Measurements from ENCODE around the gene GPR108. TPM values are rescaled to one million over a fixed set of nuclear protein-coding genes. Genes with fewer than 3 reads are reported as not detected.
"Not testable (repeated sequence)": the region's sequence is repeated elsewhere in the genome, so short reads cannot be mapped to it uniquely, and the experiment has no call there.

Gene GPR108
- total and polyA plus RNA-seq, 7 donors: 12.5 to 27.8 (median 24.2) TPM

DNA sequence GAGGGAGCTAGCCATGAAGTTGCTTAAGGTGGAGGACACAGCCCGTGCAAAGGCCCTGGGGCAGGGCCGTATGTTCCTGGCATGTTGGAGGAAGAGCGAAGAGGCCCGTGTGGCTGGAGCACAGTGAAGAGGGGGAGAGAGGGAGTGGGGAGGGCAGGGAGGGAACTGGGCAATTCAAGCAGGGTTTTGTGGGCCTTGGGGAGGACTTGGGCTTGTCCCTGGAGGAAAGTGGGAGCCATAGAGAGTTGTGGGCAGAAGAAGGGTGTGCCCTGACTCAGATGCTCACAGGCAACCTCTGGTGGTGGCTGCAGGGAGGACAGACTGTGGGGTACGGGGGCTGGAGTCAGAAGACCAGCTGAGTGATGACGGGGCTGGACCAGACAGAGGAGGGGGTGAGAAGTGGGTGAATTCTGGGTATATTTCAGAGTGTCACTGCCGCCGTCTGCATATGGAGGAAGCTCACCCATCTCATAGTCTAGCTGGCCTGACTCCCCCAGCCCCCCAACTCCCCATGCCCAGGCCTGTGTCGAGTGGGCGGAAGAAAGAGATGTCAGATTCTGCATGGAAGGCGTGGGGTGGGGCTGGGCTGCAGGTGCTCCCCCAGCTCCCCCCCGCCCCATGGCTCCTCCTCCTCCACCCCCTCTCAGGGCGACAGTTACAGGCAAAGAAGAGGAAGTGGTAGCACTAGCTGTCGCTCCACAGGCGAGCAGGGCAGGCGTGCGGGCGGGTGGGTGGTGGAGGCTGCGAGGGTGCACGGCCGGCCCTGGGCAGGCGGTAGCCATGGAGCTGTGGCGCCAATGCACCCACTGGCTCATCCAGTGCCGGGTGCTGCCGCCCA, 34.9 kb upstream of the GPR108 start, which contains the start of gene VAV1:
VAV1 (plus strand) TSS at position 681 of the 838 bp plus-strand sequence; CDS start at position 781, 100 bp downstream.
- H3K4me1 ChIP-seq: peaks cover 2% of the 10 kb centered on the region
- DNase-seq: peak; percentile 41 to 72
- no peak within 1 kb of the TSS for H3K27ac ChIP-seq
- 49 to 66% (median 52%) methylated on average over 23 to 25 of the region's 25 CpGs for WGBS, 3 donors
- H3K4me3 ChIP-seq: peak within 1 kb of the TSS; percentile 46
- no peaks in the 10 kb centered on the region for H3K9me3 ChIP-seq
- peak in 2 of 4 donors; percentile 43 to 48 for ATAC-seq
- TF ChIP-seq, protein P1, sequence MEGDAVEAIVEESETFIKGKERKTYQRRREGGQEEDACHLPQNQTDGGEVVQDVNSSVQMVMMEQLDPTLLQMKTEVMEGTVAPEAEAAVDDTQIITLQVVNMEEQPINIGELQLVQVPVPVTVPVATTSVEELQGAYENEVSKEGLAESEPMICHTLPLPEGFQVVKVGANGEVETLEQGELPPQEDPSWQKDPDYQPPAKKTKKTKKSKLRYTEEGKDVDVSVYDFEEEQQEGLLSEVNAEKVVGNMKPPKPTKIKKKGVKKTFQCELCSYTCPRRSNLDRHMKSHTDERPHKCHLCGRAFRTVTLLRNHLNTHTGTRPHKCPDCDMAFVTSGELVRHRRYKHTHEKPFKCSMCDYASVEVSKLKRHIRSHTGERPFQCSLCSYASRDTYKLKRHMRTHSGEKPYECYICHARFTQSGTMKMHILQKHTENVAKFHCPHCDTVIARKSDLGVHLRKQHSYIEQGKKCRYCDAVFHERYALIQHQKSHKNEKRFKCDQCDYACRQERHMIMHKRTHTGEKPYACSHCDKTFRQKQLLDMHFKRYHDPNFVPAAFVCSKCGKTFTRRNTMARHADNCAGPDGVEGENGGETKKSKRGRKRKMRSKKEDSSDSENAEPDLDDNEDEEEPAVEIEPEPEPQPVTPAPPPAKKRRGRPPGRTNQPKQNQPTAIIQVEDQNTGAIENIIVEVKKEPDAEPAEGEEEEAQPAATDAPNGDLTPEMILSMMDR (IDR thresholded peaks at IDR 0.05): no peak
- intact Hi-C loops (cut with DNase I): loop anchor here in 1 of 2 donors (2.0 kb wide), 1 partner anchor 139 kb away; no protein-coding TSS in a partner anchor
- H3K36me3 ChIP-seq (ENCODE audit: insufficient read depth in 1 of 2, low read depth in 1 of 2): no peaks in the 10 kb centered on the region
- peaks cover 0 to 12% (median 2%) of the 10 kb centered on the region in 3 donors for H3K27me3 ChIP-seq (ENCODE audit: insufficient read depth in 3 of 3, low read length in 2 of 3)

GRCh38 chr19:6771648-6772027, 34.3 kb upstream of the GPR108 start:
- not testable (repeated sequence) for H3K9me3 ChIP-seq; H3K4me3 ChIP-seq; H3K4me1 ChIP-seq; ATAC-seq; H3K36me3 ChIP-seq (ENCODE audit: insufficient read depth in 1 of 2, low read depth in 1 of 2); H3K27ac ChIP-seq; DNase-seq
- H3K27me3 ChIP-seq (ENCODE audit: insufficient read depth in 3 of 3, low read length in 2 of 3): peaks cover 0 to 18% (median 5%) of the 10 kb centered on the region in 3 donors
- 87 to 91% (median 88%) methylated on average over 7 of the region's 7 CpGs for WGBS, 3 donors
- intact Hi-C loops (cut with DNase I): loop anchor here in 1 of 2 donors (2.0 kb wide), 1 partner anchor 139 kb away; no protein-coding TSS in a partner anchor

DNA sequence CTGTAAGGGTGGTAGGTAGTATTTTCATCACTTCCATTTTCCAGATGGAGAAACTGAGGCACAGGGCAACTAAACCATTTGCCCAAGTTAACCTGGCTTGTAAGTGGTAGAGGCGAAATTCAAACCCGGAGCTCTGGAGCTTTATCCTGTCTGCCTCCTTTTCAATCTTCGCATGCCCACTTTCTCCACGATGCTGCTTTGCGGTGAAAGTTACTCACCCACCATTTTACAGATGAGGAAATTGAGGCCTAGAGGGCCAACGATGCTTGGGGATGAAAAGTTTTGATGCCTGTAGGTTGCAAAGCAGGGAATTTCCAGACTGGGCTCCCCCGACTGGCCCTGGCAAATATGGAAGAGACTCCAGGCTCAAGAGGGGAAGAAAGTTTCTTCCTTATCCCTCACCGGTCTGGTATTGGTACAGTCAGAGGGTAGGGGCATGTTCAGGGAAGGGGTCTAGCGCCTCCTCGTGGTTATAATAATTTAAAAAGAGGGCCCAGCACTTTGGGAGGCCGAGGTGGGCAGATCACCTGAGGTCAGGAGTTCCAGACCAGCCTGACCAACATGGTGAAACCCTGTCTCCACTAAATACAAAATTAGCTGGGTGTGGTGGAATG, 31.7 kb upstream of the GPR108 start:
- Histone ChIP-seq H3K4me1 (peaks cover 5% of the 10 kb centered on the region), H3K9me3 (no peaks in the 10 kb centered on the region), H3K27ac (no peak overlapping the region), H3K27me3 (ENCODE audit: insufficient read depth in 3 of 3, low read length in 2 of 3) (peaks cover 0 to 28% (median 9%) of the 10 kb centered on the region in 3 donors), H3K4me3 (no peak overlapping the region), H3K36me3 (ENCODE audit: insufficient read depth in 1 of 2, low read depth in 1 of 2) (no peaks in the 10 kb centered on the region)
- peak in 1 of 4 donors; percentile 59 for ATAC-seq
- intact Hi-C loops (cut with DNase I): loop anchor here in 1 of 2 donors (5.0 kb wide), 1 partner anchor 37 kb away; no protein-coding TSS in a partner anchor
- TF ChIP-seq, protein P1 (IDR thresholded peaks at IDR 0.05): peak; percentile 38
- DNase-seq: no peak
- WGBS, 3 donors: 56 to 61% (median 59%) methylated on average over 11 of the region's 11 CpGs

- no peaks in the 10 kb centered on the region for H3K9me3 ChIP-seq
- H3K36me3 ChIP-seq (ENCODE audit: insufficient read depth in 1 of 2, low read depth in 1 of 2): no peaks in the 10 kb centered on the region
- intact Hi-C loops (cut with DNase I): loop anchor here in 1 of 2 donors (5.0 kb wide), 1 partner anchor 36 kb away; no protein-coding TSS in a partner anchor
- H3K4me1 ChIP-seq: peaks cover 5% of the 10 kb centered on the region
- H3K27ac ChIP-seq: no peak overlapping the region
- WGBS, 3 donors: 58 to 70% (median 58%) methylated on average over 8 of the region's 8 CpGs
- no peak for ATAC-seq
- H3K27me3 ChIP-seq (ENCODE audit: insufficient read depth in 3 of 3, low read length in 2 of 3): peaks cover 0 to 28% (median 11%) of the 10 kb centered on the region in 3 donors
- DNase-seq: no peak
- H3K4me3 ChIP-seq: no peak overlapping the region
- TF ChIP-seq, protein P1 (IDR thresholded peaks at IDR 0.05): no peak
These were observed 30.9 kb upstream of the GPR108 start for GRCh38 chr19:6768236-6768785.
